ENCODE measurements around the gene TAAR6.
"Not testable (repeated sequence)": the region's sequence is repeated elsewhere in the genome, so short reads cannot be mapped to it uniquely, and the experiment has no call there.

The TAAR6 gene, protein sequence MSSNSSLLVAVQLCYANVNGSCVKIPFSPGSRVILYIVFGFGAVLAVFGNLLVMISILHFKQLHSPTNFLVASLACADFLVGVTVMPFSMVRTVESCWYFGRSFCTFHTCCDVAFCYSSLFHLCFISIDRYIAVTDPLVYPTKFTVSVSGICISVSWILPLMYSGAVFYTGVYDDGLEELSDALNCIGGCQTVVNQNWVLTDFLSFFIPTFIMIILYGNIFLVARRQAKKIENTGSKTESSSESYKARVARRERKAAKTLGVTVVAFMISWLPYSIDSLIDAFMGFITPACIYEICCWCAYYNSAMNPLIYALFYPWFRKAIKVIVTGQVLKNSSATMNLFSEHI

GRCh38 chr6:132570221-132570777, at the start of gene TAAR6:
Gene TAAR6 (plus strand): TSS chr6:132570322. CDS start chr6:132570322, 0 bp downstream.
- peak; percentile 40 for DNase-seq

DNA sequence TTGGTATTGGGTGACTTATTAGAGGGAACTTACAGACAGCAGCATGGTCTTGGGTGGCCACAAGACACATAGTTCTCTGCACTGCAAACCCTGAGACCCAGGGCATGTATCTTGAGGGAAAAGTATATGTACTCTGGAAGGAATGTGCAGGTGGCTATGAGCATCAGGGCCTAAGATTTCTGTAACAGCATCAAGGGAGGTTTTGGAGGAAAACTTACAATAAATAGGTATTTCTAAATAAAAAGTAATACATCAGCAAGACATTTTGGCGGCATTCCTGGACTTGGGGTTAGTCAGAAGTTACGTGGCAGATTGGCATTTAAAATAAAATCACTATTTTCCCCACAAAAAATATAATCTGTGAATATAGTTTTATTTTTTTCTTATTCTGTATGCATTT, 49.2 kb upstream of the TAAR6 start:
- no peak for DNase-seq

DNA sequence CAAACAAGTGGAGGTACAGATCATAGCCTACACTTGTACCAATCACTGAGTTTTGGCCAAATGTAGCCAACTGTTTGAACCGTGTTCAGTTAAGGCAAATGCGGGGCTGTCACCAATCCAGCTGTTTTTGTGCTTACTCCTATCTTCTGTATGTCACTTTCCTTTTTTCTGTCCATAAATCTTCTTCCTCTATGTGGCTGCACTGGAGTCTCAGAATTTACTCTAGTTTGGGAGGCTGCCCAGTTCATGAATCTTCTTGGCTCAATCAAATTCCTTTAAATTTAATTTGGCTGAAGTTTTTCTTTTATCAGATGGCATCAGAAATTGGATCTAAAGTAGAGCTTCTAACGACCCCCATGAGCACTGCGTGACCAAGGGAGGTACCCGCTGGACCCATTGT, 45.5 kb upstream of the TAAR6 start:
- no peak for DNase-seq

- DNase-seq = no peak
Measured at GRCh38 chr6:132525866-132526265, 44.3 kb upstream of the TAAR6 start.

DNA sequence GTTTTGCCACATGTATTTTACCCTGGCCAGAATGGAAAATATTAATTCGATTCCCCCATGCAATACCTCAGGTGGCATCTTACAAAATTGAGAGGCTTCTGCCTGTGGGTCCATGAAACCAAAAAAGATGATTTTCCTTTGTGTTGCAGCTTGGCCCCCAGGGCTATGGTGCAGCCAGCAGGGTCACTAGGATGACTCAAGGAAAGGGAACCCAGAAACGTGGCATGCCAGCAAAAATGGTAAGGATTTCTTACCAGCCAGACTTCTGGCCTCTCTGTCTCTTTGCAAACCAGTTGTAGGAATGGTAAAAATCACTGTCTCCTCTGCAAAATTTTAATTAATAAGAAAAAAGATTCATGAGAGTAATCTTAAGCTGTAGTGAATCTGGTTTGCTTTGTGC, 43.7 kb upstream of the TAAR6 start:
- DNase-seq = no peak

DNA sequence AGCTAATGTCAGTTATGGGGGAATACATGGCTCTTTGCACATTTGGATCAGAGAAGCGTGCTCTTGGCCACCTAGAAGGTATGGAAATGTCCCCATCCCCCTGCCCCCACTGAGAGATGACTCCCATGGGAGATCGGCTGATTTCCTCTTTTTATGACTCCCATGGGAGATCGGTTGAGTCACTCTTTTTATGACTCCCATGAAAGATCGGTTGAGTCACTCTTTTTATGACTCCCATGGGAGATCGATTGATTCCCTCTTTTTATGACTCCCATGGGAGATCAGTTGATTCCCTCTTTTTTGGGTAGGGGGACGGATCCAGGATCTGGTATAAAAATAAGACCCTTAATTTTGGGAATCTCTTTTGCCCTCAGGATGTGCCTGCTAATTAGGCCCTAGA, 42.3 kb upstream of the TAAR6 start:
- DNase-seq = no peak

- peak; percentile 76 for DNase-seq
Measured at GRCh38 chr6:132530293-132530974, 39.7 kb upstream of the TAAR6 start.

- not testable (repeated sequence) for DNase-seq
Measured at GRCh38 chr6:132534546-132534945, 35.6 kb upstream of the TAAR6 start.

- DNase-seq = no peak
Measured at GRCh38 chr6:132537145-132537544, 33.0 kb upstream of the TAAR6 start.

DNA sequence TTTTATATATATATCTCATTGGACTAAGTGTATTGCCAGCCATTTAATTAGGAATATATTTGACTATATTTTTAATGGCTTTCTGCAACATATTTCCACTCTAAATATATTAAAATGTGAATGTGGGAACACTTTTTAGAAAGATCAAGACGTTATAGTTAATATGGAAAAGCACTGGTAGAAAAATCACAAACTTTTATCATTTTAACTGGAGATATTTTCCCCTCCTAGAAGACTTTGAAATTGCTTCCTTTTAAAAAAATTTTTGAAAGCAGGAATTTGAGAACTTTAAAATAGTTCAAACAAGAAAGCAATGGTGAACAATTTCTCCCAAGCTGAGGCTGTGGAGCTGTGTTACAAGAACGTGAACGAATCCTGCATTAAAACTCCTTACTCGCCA, 32.1 kb upstream of the TAAR6 start, which contains the start of gene TAAR9:
Gene TAAR9 (plus strand): TSS at position 301 of the 400 bp plus-strand sequence. CDS start 13 bp downstream, at position 314.
- DNase-seq = no peak

DNA sequence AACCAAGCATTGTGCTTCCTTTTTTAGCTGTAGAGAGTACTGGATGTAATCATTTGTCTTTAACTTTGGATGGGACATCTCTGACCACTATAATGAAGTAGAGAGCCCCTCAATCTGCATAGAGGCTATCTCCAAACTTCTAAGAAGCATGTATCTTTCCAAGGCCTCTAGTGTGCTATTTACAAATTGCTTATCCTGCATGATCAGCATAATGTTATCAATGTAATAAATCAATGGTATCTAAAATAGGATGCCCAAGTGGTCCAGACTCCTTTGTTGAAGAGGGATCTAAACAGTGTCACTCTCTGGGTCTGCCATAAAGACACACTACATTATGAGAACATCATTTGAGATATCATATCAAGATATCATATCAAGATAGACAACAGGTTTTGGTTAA, 25.3 kb upstream of the TAAR6 start:
- no peak for DNase-seq

- no peak for DNase-seq
Measured at GRCh38 chr6:132548746-132549463, 21.2 kb upstream of the TAAR6 start.

DNA sequence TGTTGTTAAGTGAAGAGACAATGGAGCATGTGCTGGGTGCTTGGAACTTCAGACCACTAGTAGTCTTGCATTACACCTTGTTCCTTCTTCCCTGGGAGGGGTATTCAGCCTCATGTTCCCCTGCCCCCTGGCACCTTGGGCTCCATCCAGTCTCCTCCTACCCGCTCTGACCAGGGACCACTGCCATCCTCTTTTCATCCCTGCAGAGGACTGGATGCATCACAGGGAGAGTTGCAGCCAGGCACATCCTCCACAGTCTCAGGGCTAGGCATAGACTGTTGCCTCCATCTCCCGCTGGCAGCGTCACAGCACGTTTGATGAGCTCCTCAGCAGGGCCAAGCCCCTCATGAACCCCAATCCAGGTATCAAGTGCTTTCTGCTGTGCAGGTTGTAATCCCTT, 18.9 kb upstream of the TAAR6 start:
- DNase-seq = no peak

DNA sequence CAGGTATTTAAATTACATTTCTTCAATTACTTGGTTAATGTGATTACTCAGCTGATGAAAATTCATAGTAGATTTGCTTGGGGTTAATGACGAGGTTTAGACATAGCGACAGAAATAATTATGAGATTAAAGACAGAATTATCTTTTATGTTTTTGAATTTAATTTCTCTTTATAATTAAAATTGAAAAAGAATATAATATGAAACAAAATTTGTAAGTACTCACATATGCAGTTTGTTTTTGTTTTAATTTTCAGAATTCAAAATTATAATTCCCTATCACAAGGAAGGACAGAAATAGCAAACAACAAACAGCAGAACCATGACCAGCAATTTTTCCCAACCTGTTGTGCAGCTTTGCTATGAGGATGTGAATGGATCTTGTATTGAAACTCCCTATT, 17.8 kb upstream of the TAAR6 start, which contains the start of gene TAAR8:
Gene TAAR8 (plus strand): TSS at position 301 of the 400 bp plus-strand sequence. CDS start 21 bp downstream, at position 322.
- no peak for DNase-seq

DNA sequence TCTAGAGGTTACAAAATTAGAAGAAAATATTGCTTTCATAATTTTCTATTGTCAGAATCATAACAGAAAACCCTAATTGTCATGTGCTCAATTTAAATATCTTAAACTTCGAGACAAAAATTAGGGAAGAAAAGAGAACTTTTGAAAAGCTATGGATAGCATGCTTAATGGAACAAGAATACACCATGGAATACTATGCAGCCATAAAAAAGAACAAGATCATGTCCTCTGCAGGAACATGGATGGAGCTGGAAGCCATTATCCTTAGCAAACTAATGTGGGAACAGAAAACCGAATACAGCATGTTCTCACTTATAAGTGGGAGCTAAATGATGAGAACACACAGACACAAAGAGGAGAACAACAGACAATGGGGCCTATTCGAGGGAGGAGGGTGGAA, 10.0 kb upstream of the TAAR6 start:
- DNase-seq = not testable (repeated sequence)

- DNase-seq = no peak
Measured at GRCh38 chr6:132566404-132566803, 3.7 kb upstream of the TAAR6 start.

DNA sequence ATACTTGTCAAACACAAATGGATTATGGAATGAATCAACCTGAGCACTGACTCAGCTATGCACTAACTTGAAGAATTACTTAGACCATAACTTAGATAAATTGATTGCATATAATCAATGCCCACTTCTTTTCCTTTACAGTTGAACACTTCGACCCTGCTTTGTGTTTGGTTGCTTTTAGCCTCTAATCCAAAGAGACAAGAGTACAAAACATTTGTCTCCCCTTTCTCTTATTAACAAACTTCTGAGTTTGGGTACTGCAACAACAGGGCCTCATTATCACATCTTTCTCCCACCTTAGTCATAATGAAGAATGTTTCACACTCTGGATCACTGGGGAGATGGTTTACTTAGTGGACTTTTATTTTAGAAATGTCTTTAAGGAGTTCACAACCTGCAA, 2.6 kb upstream of the TAAR6 start:
- DNase-seq = no peak

GRCh38 chr6:132568611-132569010, 1.5 kb upstream of the TAAR6 start:
- DNase-seq = peak; percentile 32

DNA sequence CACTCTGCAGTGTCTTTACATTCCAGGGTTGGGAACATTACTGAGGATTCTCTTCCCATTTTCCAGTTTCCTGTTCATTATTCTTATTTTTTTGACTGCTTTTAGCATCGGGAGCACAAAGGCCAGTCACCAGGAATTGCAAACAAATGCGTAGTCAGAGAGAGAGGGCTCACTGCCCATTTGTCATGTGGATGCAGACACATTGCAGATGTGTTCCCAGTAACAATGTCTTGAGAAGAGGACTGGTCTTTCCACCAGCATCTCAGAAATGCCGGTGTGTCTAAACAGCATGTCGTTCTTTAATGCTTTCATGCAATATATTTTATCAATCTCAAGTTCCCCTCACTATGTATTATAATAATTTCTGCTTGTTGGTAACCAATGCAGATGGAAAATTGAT, 952 bp upstream of the TAAR6 start:
- peak; percentile 75 for DNase-seq

GRCh38 chr6:132571774-132572173, 1.7 kb downstream of the TAAR6 start:
- no peak for DNase-seq

GRCh38 chr6:132584698-132585097, 14.6 kb downstream of the TAAR6 start:
- DNase-seq = no peak

DNA sequence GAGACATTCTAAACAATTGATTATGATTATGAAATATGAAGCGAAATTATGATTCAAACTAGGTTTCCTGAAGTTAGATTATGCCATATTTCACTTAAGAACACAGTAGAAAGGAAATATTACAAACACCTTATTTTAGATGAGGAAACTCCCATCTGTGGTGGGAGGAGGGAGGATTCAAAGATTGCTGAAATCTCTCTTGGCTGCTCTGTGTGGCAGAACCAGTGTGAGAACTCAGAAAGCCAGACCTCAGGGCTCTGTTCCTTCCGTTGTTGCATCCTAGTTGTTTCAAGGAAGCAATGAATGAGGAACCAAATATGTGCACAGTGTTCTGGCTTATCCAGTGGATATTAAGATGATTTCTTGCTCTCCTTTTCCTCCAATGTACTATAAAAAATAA, 17.3 kb downstream of the TAAR6 start:
- no peak for DNase-seq

GRCh38 chr6:132589454-132589853, 19.3 kb downstream of the TAAR6 start, which contains the start of gene TAAR5:
Gene TAAR5 (minus strand): TSS chr6:132589741. CDS start chr6:132589686, 55 bp downstream.
- DNase-seq = no peak

Data from midbrain (tissue), 1 donor.